Endothelial cell of umbilical vein (primary cell): ENCODE data around the gene CCDC191. TPM values are rescaled to one million over a fixed set of nuclear protein-coding genes. Genes with fewer than 3 reads are reported as not detected.

ENCODE experiments used
- BruUV-seq: library from RNA; stranded (reverse); fragments of 400-500 nt; replicated peaks from 2 replicates; lab custom pipeline; 2021; lab: Mats Ljungman, UMichigan
- CTCF ChIA-PET: fragments of 300-600, 350-600 bp; sonication (Branson Sonifier 250); formaldehyde crosslinking; loops from one replicate; lab custom pipeline; 2021; ENCODE audit warnings: antibody characterized with exemption, inconsistent platforms; lab: Charles Lee
- POLR2A ChIA-PET: fragments of 300-600, 350-600 bp; sonication (Branson Sonifier 250); formaldehyde crosslinking; loops from one replicate; lab custom pipeline; 2021; ENCODE audit warnings: antibody characterized with exemption, inconsistent platforms; lab: Charles Lee
- DNase-seq: peaks from one replicate; pipeline ENCODE4 v3.0.0-alpha.2; 2011; ENCODE audit warnings: low read depth, low spot score
- FAIRE-seq: peaks from 2 replicates; lab custom pipeline; 2011; peaks lifted over from hg19 to GRCh38; lab: Jason Lieb, UNC
- H2AFZ ChIP-seq: 2 replicates; pipeline ENCODE4 v1.6.0; 2012; ENCODE audit warnings: low read depth, low read length, control low read depth, inconsistent platforms
- H3K27ac ChIP-seq: 2 replicates; pipeline ENCODE4 v1.5.1; 2011; ENCODE audit warnings: low read depth, mild to moderate bottlenecking, control low read depth, low read length, moderate library complexity; ENCODE audit not compliant: insufficient read depth
- H3K27me3 ChIP-seq, 2 experiments: 2 replicates each; pipeline versions ENCODE4 v1.6.0 to v1.6.1; 2011; ENCODE audit warnings: low read length in 2 of 2, mixed read lengths in 1 of 2; ENCODE audit not compliant: control insufficient read depth in 2 of 2, insufficient read depth in 2 of 2
- H3K36me3 ChIP-seq, 2 experiments: 2 replicates in 1 of 2; 3 replicates in 1 of 2; pipeline ENCODE4 v1.5.1; 2011; ENCODE audit warnings: low read length in 2 of 2, mild to moderate bottlenecking in 1 of 2, moderate library complexity in 1 of 2; ENCODE audit not compliant: control insufficient read depth in 2 of 2, insufficient read depth in 2 of 2; ENCODE audit errors: extremely low read depth in 1 of 2
- H3K4me1 ChIP-seq: 3 replicates; pipeline ENCODE4 v1.5.1; 2011; ENCODE audit warnings: mild to moderate bottlenecking, low read length; ENCODE audit not compliant: control insufficient read depth, insufficient read depth; ENCODE audit errors: extremely low read depth
- H3K4me2 ChIP-seq: 2 replicates; pipeline ENCODE4 v1.6.1; 2011; ENCODE audit warnings: low read length, control low read depth, mixed read lengths; ENCODE audit not compliant: insufficient read depth
- H3K4me3 ChIP-seq, 3 experiments: fragments of 200-600 bp in 1 of 3; sonication (generic), shearing (Covaris generic) in 1 of 3; replicated peaks in 1 of 3; 2 replicates each; pipeline ENCODE4 v1.5.1; 2011 to 2016; ENCODE audit warnings: control low read depth in 3 of 3, low read length in 3 of 3, mild to moderate bottlenecking in 2 of 3, inconsistent platforms in 1 of 3, low read depth in 1 of 3, moderate library complexity in 1 of 3; ENCODE audit not compliant: insufficient read depth in 1 of 3
- H3K79me2 ChIP-seq: 2 replicates; pipeline ENCODE4 v1.6.0; 2012; ENCODE audit warnings: low read length, inconsistent platforms; ENCODE audit not compliant: control insufficient read depth, insufficient read depth
- H3K9ac ChIP-seq: replicated peaks from 2 replicates; pipeline ENCODE3; 2011; ENCODE audit warnings: low read length, control low read depth; ENCODE audit not compliant: insufficient read depth; ENCODE audit errors: extremely low read depth
- H3K9me1 ChIP-seq: replicated peaks from 3 replicates; pipeline ENCODE4 v1.6.0; 2011; ENCODE audit warnings: mild to moderate bottlenecking, low read length; ENCODE audit not compliant: control insufficient read depth, insufficient read depth; ENCODE audit errors: extremely low read depth
- H3K9me3 ChIP-seq: replicated peaks from 2 replicates; pipeline ENCODE4 v1.5.1; 2012; ENCODE audit warnings: low read length, inconsistent platforms; ENCODE audit not compliant: control insufficient read depth, insufficient read depth
- H4K20me1 ChIP-seq: replicated peaks from 2 replicates; pipeline ENCODE3; 2011; ENCODE audit warnings: mild to moderate bottlenecking, low read length; ENCODE audit not compliant: control insufficient read depth, insufficient read depth; ENCODE audit errors: extremely low read depth
- EZH2 ChIP-seq: IDR thresholded peaks from 2 replicates; pipeline ENCODE4 v1.6.1; 2012; ENCODE audit warnings: borderline replicate concordance, low read depth, mild to moderate bottlenecking, moderate library complexity, low read length, inconsistent platforms; ENCODE audit not compliant: severe bottlenecking
- FOS ChIP-seq: IDR thresholded peaks from 2 replicates; pipeline ENCODE4 v1.6.1; 2011; ENCODE audit warnings: mild to moderate bottlenecking, low read length, moderate library complexity, borderline replicate concordance; ENCODE audit not compliant: insufficient read depth
- GATA2 ChIP-seq: IDR thresholded peaks from 2 replicates; pipeline ENCODE4 v1.7.0; 2011; ENCODE audit warnings: low read depth, mild to moderate bottlenecking, moderate library complexity, mixed read lengths, low read length; ENCODE audit not compliant: insufficient read length, insufficient read depth
- JUN ChIP-seq: IDR thresholded peaks from 2 replicates; pipeline ENCODE4 v1.6.1; 2011; ENCODE audit warnings: borderline replicate concordance, low read depth; ENCODE audit not compliant: insufficient read length, insufficient read depth
- MAX ChIP-seq: IDR thresholded peaks from 2 replicates; pipeline ENCODE4 v1.6.1; 2011; ENCODE audit not compliant: insufficient read depth, insufficient read length
- MYC ChIP-seq: IDR thresholded peaks from one replicate; pipeline ENCODE4 v1.6.1; 2011; ENCODE audit warnings: mild to moderate bottlenecking, low read depth, low read length
- POLR2A ChIP-seq: IDR thresholded peaks from 2 replicates; pipeline ENCODE4 v1.6.1; 2012; ENCODE audit warnings: low read depth, mild to moderate bottlenecking, control low read depth, low read length
- POLR2AphosphoS5 ChIP-seq: IDR thresholded peaks from 2 replicates; pipeline ENCODE4 v1.6.1; 2012; ENCODE audit warnings: low read depth, mild to moderate bottlenecking, control low read depth, low read length, moderate library complexity; ENCODE audit not compliant: insufficient read depth
- dilution Hi-C: fragments of 300-500 bp; cut with MboI; formaldehyde crosslinking; loops from one replicate; pipeline ENCODE4 v1.15.0; 2019; ENCODE audit warnings: low sequenced_read_pairs; ENCODE audit not compliant: extremely low pct_ligation_motif_present
- intact Hi-C: fragments of 100-400 bp; cut with micrococcal nuclease; formaldehyde crosslinking; loops from one replicate; pipeline ENCODE4 v1.10.0; 2022
- polyA plus RNA-seq, 4 experiments: library from polyadenylated mRNA; depleted of rRNA in 3 of 4; stranded (reverse) in 3 of 4; unstranded in 1 of 4; fragments of >200 nt; gene quantifications; 2 replicates each; pipeline versions ENCODE4 v1.2.1 to v1.2.3, GENCODE V29; 2011 to 2012; ENCODE audit warnings: missing spikeins in 1 of 4
- total RNA-seq: library from RNA; stranded (reverse); gene quantifications from 2 replicates; pipeline ENCODE4 v1.2.3, GENCODE V29; 2021
- TF ChIP-seq, protein P1 (sequence below), 2 donors: IDR thresholded peaks; 1 replicate in 1 of 2; 2 replicates in 1 of 2; pipeline ENCODE4 v1.5.1; 2011; ENCODE audit warnings: low read length in 2 of 2, mild to moderate bottlenecking in 2 of 2, moderate library complexity in 2 of 2, control low read depth in 1 of 2, inconsistent platforms in 1 of 2, low read depth in 1 of 2; ENCODE audit not compliant: insufficient read depth in 1 of 2; ENCODE audit errors: extremely low read depth in 1 of 2

The CCDC191 gene
- total and polyA plus RNA-seq, 2 donors (not counting 3 experiments of a cell fraction or from before 2014, with no cell fraction given) = 1.7 to 4.9 TPM

DNA sequence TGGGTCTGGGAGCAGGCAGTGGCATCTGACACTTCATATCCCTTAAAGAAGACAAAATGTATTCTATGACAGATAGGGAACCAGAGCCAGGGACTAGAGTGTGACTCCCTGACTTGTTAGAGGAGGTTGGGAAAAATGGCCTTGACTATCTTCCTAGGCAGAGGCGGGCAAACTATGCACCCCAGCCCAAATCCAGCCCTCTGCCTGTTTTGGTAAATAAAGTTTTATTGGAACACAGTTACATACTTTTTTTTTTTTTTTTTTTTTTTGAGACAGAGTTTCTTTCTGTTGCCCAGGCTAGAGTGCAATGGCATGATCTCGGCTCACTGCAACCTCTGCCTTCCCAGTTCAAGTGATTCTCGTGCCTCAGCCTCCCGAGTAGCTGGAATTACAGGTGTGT lies 47.5 kb upstream of the CCDC191 start:
- no TSS peak for BruUV-seq

More for the DNA sequence above, 47.5 kb upstream of the CCDC191 start:
- Histone ChIP-seq H3K27me3 (no peaks in the 10 kb centered on the region), H4K20me1 (no peaks in the 10 kb centered on the region), H3K4me3 (no peak overlapping the region), H3K27ac (no peak overlapping the region), H2AFZ (no peak overlapping the region), H3K9me3 (no peaks in the 10 kb centered on the region), H3K4me1 (no peaks in the 10 kb centered on the region), H3K9me1 (no peaks in the 10 kb centered on the region), H3K9ac (no peak overlapping the region), H3K4me2 (no peak overlapping the region), H3K79me2 (no peaks in the 10 kb centered on the region), H3K36me3 (no peaks in the 10 kb centered on the region)
- TF ChIP-seq POLR2AphosphoS5 = no peak
- TF ChIP-seq EZH2 = no peak
- no peak for TF ChIP-seq MYC
- no peak for TF ChIP-seq JUN
- TF ChIP-seq GATA2 = no peak
- no peak for TF ChIP-seq FOS
- TF ChIP-seq, protein P1, sequence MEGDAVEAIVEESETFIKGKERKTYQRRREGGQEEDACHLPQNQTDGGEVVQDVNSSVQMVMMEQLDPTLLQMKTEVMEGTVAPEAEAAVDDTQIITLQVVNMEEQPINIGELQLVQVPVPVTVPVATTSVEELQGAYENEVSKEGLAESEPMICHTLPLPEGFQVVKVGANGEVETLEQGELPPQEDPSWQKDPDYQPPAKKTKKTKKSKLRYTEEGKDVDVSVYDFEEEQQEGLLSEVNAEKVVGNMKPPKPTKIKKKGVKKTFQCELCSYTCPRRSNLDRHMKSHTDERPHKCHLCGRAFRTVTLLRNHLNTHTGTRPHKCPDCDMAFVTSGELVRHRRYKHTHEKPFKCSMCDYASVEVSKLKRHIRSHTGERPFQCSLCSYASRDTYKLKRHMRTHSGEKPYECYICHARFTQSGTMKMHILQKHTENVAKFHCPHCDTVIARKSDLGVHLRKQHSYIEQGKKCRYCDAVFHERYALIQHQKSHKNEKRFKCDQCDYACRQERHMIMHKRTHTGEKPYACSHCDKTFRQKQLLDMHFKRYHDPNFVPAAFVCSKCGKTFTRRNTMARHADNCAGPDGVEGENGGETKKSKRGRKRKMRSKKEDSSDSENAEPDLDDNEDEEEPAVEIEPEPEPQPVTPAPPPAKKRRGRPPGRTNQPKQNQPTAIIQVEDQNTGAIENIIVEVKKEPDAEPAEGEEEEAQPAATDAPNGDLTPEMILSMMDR (IDR thresholded peaks at IDR 0.05; ENCODE audit: extremely low read depth in 1 of 2, insufficient read depth in 1 of 2, low read depth in 1 of 2, low read length in 2 of 2) = no peak
- TF ChIP-seq POLR2A = no peak
- no peak for TF ChIP-seq MAX
- FAIRE-seq = no peak
- DNase-seq = no peak
- CTCF ChIA-PET = no interaction called here
- POLR2A ChIA-PET = no interaction called here
- intact Hi-C loops = no loop called here
- dilution Hi-C loops = no loop called here
